SK-N-SH (cell line): ENCODE data around the gene GRM5. TPM values are rescaled to one million over a fixed set of nuclear protein-coding genes. Genes with fewer than 3 reads are reported as not detected.
A peak's percentile ranks its signal among the peaks of the same experiment; 100 is the strongest.

Source experiments
- CTCF ChIA-PET: fragments of 300-600, 350-600 bp; formaldehyde crosslinking; extraction: SDS; loops from one replicate; lab custom pipeline; 2021; lab: Yijun Ruan, JAX
- POLR2A ChIA-PET: fragments of 350-600 bp; sonication (Branson Sonifier 250); formaldehyde crosslinking; extraction: SDS; loops from one replicate; lab custom pipeline; 2020; ENCODE audit warnings: antibody characterized with exemption, inconsistent platforms; lab: Yijun Ruan, JAX
- DNase-seq: peaks from one replicate; pipeline ENCODE4 v3.0.0; 2012
- H2AFZ ChIP-seq: fragments of 200-600 bp; sonication (generic); 2 replicates; pipeline ENCODE4 v1.8.1; 2016; ENCODE audit warnings: antibody characterized with exemption, mild to moderate bottlenecking, low read depth
- H3F3A ChIP-seq: fragments of 200-600 bp; sonication (generic); replicated peaks from 2 replicates; pipeline ENCODE3; 2016; ENCODE audit warnings: antibody characterized with exemption, mild to moderate bottlenecking; ENCODE audit not compliant: insufficient read depth
- H3K27ac ChIP-seq, 2 experiments: fragments of 200-500 bp in 1 of 2; fragments of 200-600 bp in 1 of 2; sonication (Bioruptor generic) in 1 of 2; sonication (generic), shearing (Covaris generic) in 1 of 2; 2 replicates each; pipeline versions ENCODE4 v1.5.1 to v1.6.1; 2014 to 2016; ENCODE audit warnings: low read depth in 2 of 2, inconsistent platforms in 1 of 2, low read length in 1 of 2, mild to moderate bottlenecking in 1 of 2, mixed read lengths in 1 of 2
- H3K27me3 ChIP-seq: fragments of 200-600 bp; sonication (generic), shearing (Covaris generic); 2 replicates; pipeline ENCODE4 v1.6.1; 2016; ENCODE audit warnings: mixed run types; ENCODE audit not compliant: insufficient read depth
- H3K36me3 ChIP-seq, 2 experiments: fragments of 200-500 bp in 1 of 2; fragments of 200-600 bp in 1 of 2; sonication (Bioruptor generic) in 1 of 2; sonication (generic) in 1 of 2; replicated peaks in 1 of 2; 2 replicates each; pipeline versions ENCODE3 to v1.5.1; 2014 to 2016; ENCODE audit warnings: low read length in 1 of 2, mild to moderate bottlenecking in 1 of 2; ENCODE audit not compliant: insufficient read depth in 2 of 2, control insufficient read depth in 1 of 2
- H3K4me1 ChIP-seq, 2 experiments: fragments of 200-500 bp in 1 of 2; fragments of 200-600 bp in 1 of 2; sonication (Bioruptor generic) in 1 of 2; sonication (generic), shearing (Covaris generic) in 1 of 2; 2 replicates each; pipeline versions ENCODE4 v1.5.1 to v1.6.1; 2014 to 2016; ENCODE audit warnings: low read depth in 1 of 2, low read length in 1 of 2, mixed run types in 1 of 2; ENCODE audit not compliant: insufficient read depth in 2 of 2, control insufficient read depth in 1 of 2
- H3K4me2 ChIP-seq: fragments of 200-600 bp; sonication (generic), shearing (Covaris generic); 2 replicates; pipeline ENCODE4 v1.6.1; 2017; ENCODE audit warnings: mixed run types
- H3K4me3 ChIP-seq, 2 experiments: fragments of 200-500 bp in 1 of 2; fragments of 200-600 bp in 1 of 2; sonication (Bioruptor generic) in 1 of 2; sonication (generic), shearing (Covaris generic) in 1 of 2; 2 replicates each; pipeline versions ENCODE4 v1.5.1 to v1.8.1; 2014 to 2016; ENCODE audit warnings: low read depth in 2 of 2, inconsistent platforms in 1 of 2, low read length in 1 of 2, mild to moderate bottlenecking in 1 of 2, mixed read lengths in 1 of 2, moderate library complexity in 1 of 2
- H3K79me2 ChIP-seq: fragments of 200-600 bp; sonication (generic); 2 replicates; pipeline ENCODE4 v1.8.1; 2017; ENCODE audit warnings: mild to moderate bottlenecking; ENCODE audit not compliant: insufficient read depth
- H3K9ac ChIP-seq: fragments of 200-600 bp; sonication (generic); 2 replicates; pipeline ENCODE4 v1.6.1; 2017; ENCODE audit warnings: mixed run types
- H3K9me2 ChIP-seq: fragments of 200-600 bp; sonication (generic); 2 replicates; pipeline ENCODE4 v1.6.1; 2017; ENCODE audit warnings: mixed run types
- H3K9me3 ChIP-seq: fragments of 200-600 bp; sonication (generic); 2 replicates; pipeline ENCODE4 v1.6.1; 2017; ENCODE audit warnings: mixed run types, mild to moderate bottlenecking, moderate library complexity
- H4K20me1 ChIP-seq: fragments of 200-600 bp; sonication (generic); 2 replicates; pipeline ENCODE4 v1.6.1; 2017; ENCODE audit warnings: mild to moderate bottlenecking, mixed run types; ENCODE audit not compliant: insufficient read depth
- EP300 ChIP-seq, 2 experiments: IDR thresholded peaks; 2 replicates each; pipeline versions ENCODE4 v1.4.0 to v1.6.1; 2012; ENCODE audit warnings: borderline replicate concordance in 1 of 2, low read depth in 1 of 2, low read length in 1 of 2
- FOSL2 ChIP-seq: IDR thresholded peaks from 2 replicates; pipeline ENCODE4 v1.4.0; 2012; ENCODE audit warnings: low read depth, mild to moderate bottlenecking, moderate library complexity, borderline replicate concordance
- GABPA ChIP-seq: IDR thresholded peaks from 2 replicates; pipeline ENCODE4 v1.4.0; 2012; ENCODE audit warnings: low read depth, mild to moderate bottlenecking
- GATA2 ChIP-seq: sonication (generic); formaldehyde crosslinking; IDR thresholded peaks from 2 replicates; pipeline ENCODE4 v1.5.0; 2020; ENCODE audit warnings: mild to moderate bottlenecking, missing genetic modification reagents
- JUND ChIP-seq: IDR thresholded peaks from 2 replicates; pipeline ENCODE4 v1.4.0; 2012
- MEF2A ChIP-seq: IDR thresholded peaks from 2 replicates; pipeline ENCODE4 v1.4.0; 2012; ENCODE audit warnings: low read depth, borderline replicate concordance
- MXI1 ChIP-seq: IDR thresholded peaks from 2 replicates; pipeline ENCODE4 v1.6.1; 2012; ENCODE audit warnings: mild to moderate bottlenecking, low read depth, low read length, improper control_type of control experiment
- RXRA ChIP-seq: IDR thresholded peaks from 2 replicates; pipeline ENCODE4 v1.4.0; 2012; ENCODE audit warnings: low read depth, mild to moderate bottlenecking, borderline replicate concordance
- TAF1 ChIP-seq: IDR thresholded peaks from 2 replicates; pipeline ENCODE4 v1.6.1; 2012; ENCODE audit warnings: low read depth, mild to moderate bottlenecking, low read length, moderate library complexity, borderline replicate concordance
- TCF12 ChIP-seq: IDR thresholded peaks from 2 replicates; pipeline ENCODE4 v1.4.0; 2012
- WGBS: methylation state at CpG from one replicate; pipeline ENCODE4 v1.1.6; 2017; ENCODE audit warnings: low lambda C conversion rate; 5-methylcytosine and 5-hydroxymethylcytosine counted together
- polyA plus RNA-seq, 3 experiments: library from polyadenylated mRNA; depleted of rRNA; stranded (reverse); fragments of >200 nt; gene quantifications; 2 replicates each; pipeline ENCODE4 v1.2.3, GENCODE V29; 2012
- TF ChIP-seq, protein P1 (sequence below): fragments of 150-350 bp; IDR thresholded peaks from 2 replicates; pipeline ENCODE4 v1.6.1; 2017; ENCODE audit warnings: antibody characterized with exemption, low read length, low read depth, borderline replicate concordance
- TF ChIP-seq, protein P2 (sequence below): fragments of 150-350 bp; IDR thresholded peaks from 2 replicates; pipeline ENCODE4 v1.6.1; 2016; ENCODE audit warnings: mild to moderate bottlenecking, low read depth, low read length
- TF ChIP-seq, protein P3 (sequence below): fragments of 200-600 bp; sonication (generic); IDR thresholded peaks from 2 replicates; pipeline ENCODE4 v1.6.1; 2017; ENCODE audit warnings: antibody characterized with exemption, mild to moderate bottlenecking, moderate library complexity

Gene GRM5
- polyA plus RNA-seq, 1 of the 3 experiments (the other 2 are of a cell fraction) = not detected

DNA sequence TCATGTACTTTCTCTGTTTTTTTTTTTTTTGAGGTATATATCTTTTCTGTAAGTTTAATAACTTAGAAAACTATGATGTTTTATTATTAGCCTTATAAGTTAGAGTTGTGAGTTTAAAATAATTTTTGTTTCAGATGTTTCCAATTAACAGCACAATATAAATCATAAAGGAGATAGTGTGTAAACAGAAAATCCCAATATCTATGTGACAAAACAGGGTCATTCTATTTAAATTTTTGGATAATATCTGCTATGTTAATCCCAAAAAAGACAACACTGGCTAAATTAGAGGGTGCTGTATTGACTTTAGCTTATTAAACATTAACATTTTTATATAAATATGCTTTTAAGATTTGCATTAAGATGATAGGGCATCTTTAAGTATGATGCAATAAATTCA lies 410.1 kb downstream of the GRM5 start (continued):
- TF ChIP-seq GABPA (no peak), RXRA (no peak), JUND (no peak), FOSL2 (no peak)

DNA sequence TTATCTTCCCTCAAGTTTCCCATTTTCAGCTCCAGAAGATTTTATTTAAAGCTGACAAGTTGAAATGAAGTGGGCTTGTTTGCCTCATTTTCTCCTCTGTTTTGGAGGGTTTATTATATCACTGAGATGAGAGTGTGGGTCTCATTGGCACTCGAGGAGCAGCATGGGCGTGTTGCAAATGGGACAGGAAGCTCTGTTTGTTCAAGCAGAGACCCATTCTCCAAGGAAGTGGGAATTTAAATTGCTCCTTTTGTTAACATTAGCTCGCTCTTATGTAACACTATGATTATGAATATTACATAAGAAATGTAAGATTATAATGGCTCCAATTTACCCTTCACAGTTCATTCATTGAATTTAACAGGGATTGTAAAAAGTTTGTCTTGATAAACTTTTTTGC lies 410.6 kb downstream of the GRM5 start:
- Histone ChIP-seq H4K20me1 (no peaks in the 10 kb centered on the region), H3F3A (no peaks in the 10 kb centered on the region), H3K27ac (no peak overlapping the region), H3K79me2 (no peaks in the 10 kb centered on the region), H3K4me1 (no peaks in the 10 kb centered on the region), H3K9me2 (no peaks in the 10 kb centered on the region), H3K9me3 (no peaks in the 10 kb centered on the region), H3K27me3 (no peaks in the 10 kb centered on the region), H2AFZ (no peak overlapping the region), H3K9ac (no peak overlapping the region), H3K4me2 (no peak overlapping the region), H3K4me3 (no peak overlapping the region), H3K36me3 (no peaks in the 10 kb centered on the region)
- 4% methylated on average over 3 of the region's 3 CpGs for WGBS
- ChIA-PET CTCF (no interaction called here), POLR2A (no interaction called here)
- no peak for TF ChIP-seq TAF1
- DNase-seq = no peak

DNA sequence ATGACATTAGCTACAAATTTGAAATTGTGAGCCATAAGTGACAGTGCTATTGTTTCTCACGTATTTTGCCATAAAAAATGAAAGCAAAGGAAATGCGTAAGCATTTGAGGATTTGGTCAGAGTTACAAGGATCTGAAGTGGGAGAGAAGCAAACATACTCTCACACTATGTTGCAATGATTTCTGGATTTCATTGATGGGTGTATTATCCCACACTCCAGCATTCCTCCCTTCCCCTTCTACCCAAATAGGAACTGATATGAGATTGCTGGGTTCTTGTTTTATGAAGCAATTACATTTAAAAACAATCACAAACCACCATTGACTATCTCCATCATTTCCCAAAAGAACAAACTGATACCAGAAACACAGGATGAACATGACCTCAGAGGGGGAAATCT lies 414.2 kb downstream of the GRM5 start:
- no peaks in the 10 kb centered on the region for H3K36me3 ChIP-seq
- 24% methylated on average over 2 of the region's 2 CpGs for WGBS
- TF ChIP-seq, protein P1, sequence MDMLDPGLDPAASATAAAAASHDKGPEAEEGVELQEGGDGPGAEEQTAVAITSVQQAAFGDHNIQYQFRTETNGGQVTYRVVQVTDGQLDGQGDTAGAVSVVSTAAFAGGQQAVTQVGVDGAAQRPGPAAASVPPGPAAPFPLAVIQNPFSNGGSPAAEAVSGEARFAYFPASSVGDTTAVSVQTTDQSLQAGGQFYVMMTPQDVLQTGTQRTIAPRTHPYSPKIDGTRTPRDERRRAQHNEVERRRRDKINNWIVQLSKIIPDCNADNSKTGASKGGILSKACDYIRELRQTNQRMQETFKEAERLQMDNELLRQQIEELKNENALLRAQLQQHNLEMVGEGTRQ = no peak
- TF ChIP-seq GATA2 (CRISPR knock-in tag) = no peak
- H2AFZ ChIP-seq = peak overlapping the region; percentile 19; the same call in 1 of the 2 replicates
- no peak overlapping the region for H3K9ac ChIP-seq
- H3K4me1 ChIP-seq = no peaks in the 10 kb centered on the region
- no peaks in the 10 kb centered on the region for H3K9me2 ChIP-seq
- H3K4me2 ChIP-seq = no peak overlapping the region
- CTCF ChIA-PET = no interaction called here
- no peak overlapping the region for H3K4me3 ChIP-seq
- no peaks in the 10 kb centered on the region for H4K20me1 ChIP-seq
- H3K9me3 ChIP-seq = no peaks in the 10 kb centered on the region
- H3K27ac ChIP-seq = no peak overlapping the region
- POLR2A ChIA-PET = no interaction called here
- no peaks in the 10 kb centered on the region for H3K27me3 ChIP-seq
- no peak for DNase-seq
- H3F3A ChIP-seq = no peaks in the 10 kb centered on the region
- H3K79me2 ChIP-seq = no peaks in the 10 kb centered on the region

DNA sequence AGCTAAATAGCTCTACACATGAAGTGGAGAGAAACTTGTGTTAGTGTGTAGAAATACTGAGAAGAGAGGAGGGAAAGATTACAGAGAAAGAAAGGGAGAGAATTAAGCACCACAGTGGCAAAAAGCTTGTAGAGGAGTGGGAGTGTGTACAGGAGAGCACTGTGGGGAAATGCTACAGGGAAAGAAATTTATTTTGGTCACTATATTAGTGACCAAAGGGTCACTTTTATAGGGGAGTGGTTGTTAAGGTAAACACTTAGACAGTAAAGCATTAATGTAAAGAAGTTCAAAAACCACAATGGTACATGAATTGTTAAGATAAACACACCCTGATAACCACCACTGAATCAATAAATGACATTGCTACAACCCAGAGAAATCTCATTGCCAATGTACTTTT lies 421.1 kb downstream of the GRM5 start:
- no peaks in the 10 kb centered on the region for H3K9me3 ChIP-seq
- no peak overlapping the region for H3K9ac ChIP-seq
- no peaks in the 10 kb centered on the region for H3F3A ChIP-seq
- no peak overlapping the region for H3K4me3 ChIP-seq
- H3K4me1 ChIP-seq = no peaks in the 10 kb centered on the region
- H3K4me2 ChIP-seq = no peak overlapping the region
- H3K27me3 ChIP-seq = no peaks in the 10 kb centered on the region
- DNase-seq = no peak
- no peaks in the 10 kb centered on the region for H3K79me2 ChIP-seq
- ChIA-PET CTCF (no interaction called here), POLR2A (no interaction called here)
- H3K36me3 ChIP-seq = no peaks in the 10 kb centered on the region
- no peaks in the 10 kb centered on the region for H3K9me2 ChIP-seq
- no peaks in the 10 kb centered on the region for H4K20me1 ChIP-seq
- H2AFZ ChIP-seq = no peak overlapping the region
- H3K27ac ChIP-seq = no peak overlapping the region
- TF ChIP-seq, protein P2, sequence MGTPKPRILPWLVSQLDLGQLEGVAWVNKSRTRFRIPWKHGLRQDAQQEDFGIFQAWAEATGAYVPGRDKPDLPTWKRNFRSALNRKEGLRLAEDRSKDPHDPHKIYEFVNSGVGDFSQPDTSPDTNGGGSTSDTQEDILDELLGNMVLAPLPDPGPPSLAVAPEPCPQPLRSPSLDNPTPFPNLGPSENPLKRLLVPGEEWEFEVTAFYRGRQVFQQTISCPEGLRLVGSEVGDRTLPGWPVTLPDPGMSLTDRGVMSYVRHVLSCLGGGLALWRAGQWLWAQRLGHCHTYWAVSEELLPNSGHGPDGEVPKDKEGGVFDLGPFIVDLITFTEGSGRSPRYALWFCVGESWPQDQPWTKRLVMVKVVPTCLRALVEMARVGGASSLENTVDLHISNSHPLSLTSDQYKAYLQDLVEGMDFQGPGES = no peak
- TF ChIP-seq, protein P1 = no peak
- TF ChIP-seq GATA2 (CRISPR knock-in tag) (no peak), TCF12 (no peak), MXI1 (no peak), EP300 (IDR thresholded peaks at IDR 0.05; ENCODE audit: borderline replicate concordance in 1 of 2, low read depth in 1 of 2, low read length in 1 of 2) (no peak), MEF2A (no peak)
- TF ChIP-seq, protein P3, sequence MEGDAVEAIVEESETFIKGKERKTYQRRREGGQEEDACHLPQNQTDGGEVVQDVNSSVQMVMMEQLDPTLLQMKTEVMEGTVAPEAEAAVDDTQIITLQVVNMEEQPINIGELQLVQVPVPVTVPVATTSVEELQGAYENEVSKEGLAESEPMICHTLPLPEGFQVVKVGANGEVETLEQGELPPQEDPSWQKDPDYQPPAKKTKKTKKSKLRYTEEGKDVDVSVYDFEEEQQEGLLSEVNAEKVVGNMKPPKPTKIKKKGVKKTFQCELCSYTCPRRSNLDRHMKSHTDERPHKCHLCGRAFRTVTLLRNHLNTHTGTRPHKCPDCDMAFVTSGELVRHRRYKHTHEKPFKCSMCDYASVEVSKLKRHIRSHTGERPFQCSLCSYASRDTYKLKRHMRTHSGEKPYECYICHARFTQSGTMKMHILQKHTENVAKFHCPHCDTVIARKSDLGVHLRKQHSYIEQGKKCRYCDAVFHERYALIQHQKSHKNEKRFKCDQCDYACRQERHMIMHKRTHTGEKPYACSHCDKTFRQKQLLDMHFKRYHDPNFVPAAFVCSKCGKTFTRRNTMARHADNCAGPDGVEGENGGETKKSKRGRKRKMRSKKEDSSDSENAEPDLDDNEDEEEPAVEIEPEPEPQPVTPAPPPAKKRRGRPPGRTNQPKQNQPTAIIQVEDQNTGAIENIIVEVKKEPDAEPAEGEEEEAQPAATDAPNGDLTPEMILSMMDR = no peak
